ENCODE results near the gene USP34. TPM values are rescaled to one million over a fixed set of nuclear protein-coding genes. Genes with fewer than 3 reads are reported as not detected.

Gene USP34
- total and polyA plus RNA-seq, 2 experiments from 2014 or later = 81.8 to 157 TPM

- no peaks in the 10 kb centered on the region for H3K9me3 Mint-ChIP-seq
- 0 out of 2 replicates have a peak, but pooled peaks cover 4% of the 10 kb centered on the region for H3F3A ChIP-seq (replicated peaks; ENCODE audit: low read depth)
- H2AFZ ChIP-seq = no peak overlapping the region
- no peak overlapping the region for H3K4me3 Mint-ChIP-seq
- no peaks in the 10 kb centered on the region for H3K9me2 ChIP-seq (ENCODE audit: insufficient read depth)
- DNase-seq (ENCODE audit: low spot score) (no peak), ATAC-seq (no peak)
- peaks cover 88% of the 10 kb centered on the region for H3K36me3 Mint-ChIP-seq (ENCODE audit: low read depth)
- H3K4me1 Mint-ChIP-seq = peaks cover 28% of the 10 kb centered on the region
- peaks cover 9% of the 10 kb centered on the region for H3K27me3 Mint-ChIP-seq (ENCODE audit: insufficient read depth, low read depth, poor library complexity)
- no peak for TF ChIP-seq EZH2phosphoT487 (IDR thresholded peaks at IDR 0.05; ENCODE audit: unreplicated experiment)
- TF ChIP-seq POLR2AphosphoS5 (IDR thresholded peaks at IDR 0.05; ENCODE audit: low read depth) = no peak
- TF ChIP-seq NANOG (IDR thresholded peaks at IDR 0.05; ENCODE audit: borderline replicate concordance) = no peak
- no peak for TF ChIP-seq ZNF331 (CRISPR knock-in tag; IDR thresholded peaks at IDR 0.05; ENCODE audit: low read depth)
- no peak for TF ChIP-seq JUNB (IDR thresholded peaks at IDR 0.05; ENCODE audit: unreplicated experiment)
- TF ChIP-seq REST (IDR thresholded peaks at IDR 0.05; ENCODE audit: unreplicated experiment) = no peak
- TF ChIP-seq CREB1 (CRISPR knock-in tag; IDR thresholded peaks at IDR 0.05; ENCODE audit: low read depth) = no peak
- peaks cover 20% of the 10 kb centered on the region for H3K4me1 ChIP-seq (ENCODE audit: insufficient read depth)
- H3K36me3 ChIP-seq (ENCODE audit: insufficient read depth) = peaks cover 43% of the 10 kb centered on the region
- H4K20me1 ChIP-seq (replicated peaks; ENCODE audit: insufficient read depth) = peaks cover 8% of the 10 kb centered on the region
- no peak overlapping the region for H3K4me3 ChIP-seq
- H3K27me3 ChIP-seq (ENCODE audit: insufficient read depth) = no peaks in the 10 kb centered on the region
- H3K27ac Mint-ChIP-seq = no peak overlapping the region
- no peak overlapping the region; the same call in 1 of the 2 replicates for H3K27ac ChIP-seq (ENCODE audit: low read depth)
- H3K79me2 ChIP-seq (replicated peaks; ENCODE audit: insufficient read depth) = peaks cover 7% of the 10 kb centered on the region
- H3K4me2 ChIP-seq = no peak overlapping the region
Observed at GRCh38 chr2:61183795-61184194, 287.1 kb downstream of the USP34 start.

GRCh38 chr2:61182059-61182383, 288.9 kb downstream of the USP34 start:
- Mint-ChIP-seq H3K27ac (no peak overlapping the region), H3K9me3 (no peaks in the 10 kb centered on the region), H3K4me1 (peaks cover 35% of the 10 kb centered on the region), H3K36me3 (ENCODE audit: low read depth) (peaks cover 70% of the 10 kb centered on the region), H3K27me3 (ENCODE audit: insufficient read depth, low read depth, poor library complexity) (peaks cover 9% of the 10 kb centered on the region), H3K4me3 (no peak overlapping the region)
- DNase-seq (ENCODE audit: low spot score) (no peak), ATAC-seq (no peak)
- Histone ChIP-seq H3K36me3 (ENCODE audit: insufficient read depth) (peaks cover 28% of the 10 kb centered on the region), H3F3A (replicated peaks; ENCODE audit: low read depth) (0 out of 2 replicates have a peak, but pooled peaks cover 5% of the 10 kb centered on the region), H3K27ac (ENCODE audit: low read depth) (no peak overlapping the region), H3K79me2 (replicated peaks; ENCODE audit: insufficient read depth) (peaks cover 13% of the 10 kb centered on the region), H2AFZ (no peak overlapping the region), H3K9me2 (ENCODE audit: insufficient read depth) (no peaks in the 10 kb centered on the region), H3K4me1 (ENCODE audit: insufficient read depth) (peaks cover 26% of the 10 kb centered on the region), H3K27me3 (ENCODE audit: insufficient read depth) (no peaks in the 10 kb centered on the region), H3K4me3 (no peak overlapping the region), H3K4me2 (no peak overlapping the region), H4K20me1 (replicated peaks; ENCODE audit: insufficient read depth) (peaks cover 8% of the 10 kb centered on the region)
- TF ChIP-seq ETS1 (IDR thresholded peaks at IDR 0.05) = no peak
- no peak for TF ChIP-seq EZH2phosphoT487 (IDR thresholded peaks at IDR 0.05; ENCODE audit: unreplicated experiment)
- no peak for TF ChIP-seq JUNB (IDR thresholded peaks at IDR 0.05; ENCODE audit: unreplicated experiment)
- no peak for TF ChIP-seq STAT1 (IDR thresholded peaks at IDR 0.05; ENCODE audit: unreplicated experiment)
- no peak for TF ChIP-seq REST (IDR thresholded peaks at IDR 0.05; ENCODE audit: unreplicated experiment)
- no peak for TF ChIP-seq EZH2 (IDR thresholded peaks at IDR 0.05; ENCODE audit: low read depth, unreplicated experiment)
- no peak for TF ChIP-seq NANOG (IDR thresholded peaks at IDR 0.05; ENCODE audit: borderline replicate concordance)
- no peak for TF ChIP-seq CTCF (conservative IDR thresholded peaks at IDR 0.05; ENCODE audit: low read depth in 2 of 2)
